Astrocyte of the spinal cord (primary cell): ENCODE results near the gene MZB1.
"Not testable (repeated sequence)": the region's sequence is repeated elsewhere in the genome, so short reads cannot be mapped to it uniquely, and the experiment has no call there.

ENCODE experiments used
- DNase-seq: peaks from one replicate; pipeline ENCODE4 v3.0.0; 2011; ENCODE audit warnings: low read depth, low spot score
- H3K4me3 ChIP-seq: 2 replicates; pipeline ENCODE4 v1.5.1; 2011; ENCODE audit warnings: low read depth, mild to moderate bottlenecking, low read length, moderate library complexity
- in situ Hi-C: cut with HindIII; loops from 2 replicates; pipeline ENCODE4 v1.10.0; 2017; ENCODE audit warnings: low sequenced_read_pairs
- TF ChIP-seq, protein P1 (sequence below): IDR thresholded peaks from 2 replicates; pipeline ENCODE4 v1.5.1; 2012; ENCODE audit warnings: low read depth, mild to moderate bottlenecking, low read length, inconsistent platforms

Gene MZB1

DNA sequence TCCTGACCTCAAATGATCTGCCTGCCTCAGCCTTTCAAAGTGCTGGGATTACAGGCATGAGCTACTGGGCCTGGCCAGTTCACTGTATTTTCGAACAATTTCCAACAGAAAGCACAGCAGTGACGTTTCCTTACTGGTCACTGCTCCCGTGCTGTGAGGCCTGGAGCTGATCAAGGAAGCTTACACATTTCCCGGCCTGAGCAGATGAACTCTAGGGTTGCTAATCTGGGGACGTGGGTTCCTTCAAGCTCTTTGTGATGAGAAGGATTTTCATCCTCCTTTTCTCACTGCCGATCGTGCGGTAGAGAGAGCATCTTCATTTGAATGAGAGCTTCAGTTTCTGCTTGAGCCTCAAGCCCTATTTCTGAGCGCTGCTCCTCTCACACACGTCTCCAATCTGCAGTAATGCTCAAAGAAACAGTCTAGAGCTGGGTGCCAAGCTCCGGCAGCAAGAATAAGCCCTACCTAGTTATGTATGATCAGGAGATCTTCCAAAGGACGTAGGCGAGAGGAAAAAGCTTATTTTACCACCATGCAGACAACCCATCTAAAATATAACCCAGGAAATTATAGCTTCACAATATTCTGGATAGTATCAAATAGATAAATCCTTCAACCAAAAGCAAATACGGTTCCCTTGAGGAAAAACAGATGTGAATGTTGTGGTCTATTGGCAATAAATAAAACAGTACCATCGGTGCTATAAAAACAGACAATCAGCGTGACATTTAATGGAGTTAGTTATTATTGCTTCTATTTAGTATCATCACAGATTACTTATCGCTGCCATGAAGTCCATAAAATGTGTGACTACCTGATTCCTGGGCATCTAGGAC, 21.5 kb upstream of the MZB1 start:
- no peak for DNase-seq
- in situ Hi-C loops: loop anchor here (25.0 kb wide), 1 partner anchor 101 kb away; no protein-coding TSS in a partner anchor
- no peak overlapping the region for H3K4me3 ChIP-seq
- TF ChIP-seq, protein P1, sequence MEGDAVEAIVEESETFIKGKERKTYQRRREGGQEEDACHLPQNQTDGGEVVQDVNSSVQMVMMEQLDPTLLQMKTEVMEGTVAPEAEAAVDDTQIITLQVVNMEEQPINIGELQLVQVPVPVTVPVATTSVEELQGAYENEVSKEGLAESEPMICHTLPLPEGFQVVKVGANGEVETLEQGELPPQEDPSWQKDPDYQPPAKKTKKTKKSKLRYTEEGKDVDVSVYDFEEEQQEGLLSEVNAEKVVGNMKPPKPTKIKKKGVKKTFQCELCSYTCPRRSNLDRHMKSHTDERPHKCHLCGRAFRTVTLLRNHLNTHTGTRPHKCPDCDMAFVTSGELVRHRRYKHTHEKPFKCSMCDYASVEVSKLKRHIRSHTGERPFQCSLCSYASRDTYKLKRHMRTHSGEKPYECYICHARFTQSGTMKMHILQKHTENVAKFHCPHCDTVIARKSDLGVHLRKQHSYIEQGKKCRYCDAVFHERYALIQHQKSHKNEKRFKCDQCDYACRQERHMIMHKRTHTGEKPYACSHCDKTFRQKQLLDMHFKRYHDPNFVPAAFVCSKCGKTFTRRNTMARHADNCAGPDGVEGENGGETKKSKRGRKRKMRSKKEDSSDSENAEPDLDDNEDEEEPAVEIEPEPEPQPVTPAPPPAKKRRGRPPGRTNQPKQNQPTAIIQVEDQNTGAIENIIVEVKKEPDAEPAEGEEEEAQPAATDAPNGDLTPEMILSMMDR: no peak

DNA sequence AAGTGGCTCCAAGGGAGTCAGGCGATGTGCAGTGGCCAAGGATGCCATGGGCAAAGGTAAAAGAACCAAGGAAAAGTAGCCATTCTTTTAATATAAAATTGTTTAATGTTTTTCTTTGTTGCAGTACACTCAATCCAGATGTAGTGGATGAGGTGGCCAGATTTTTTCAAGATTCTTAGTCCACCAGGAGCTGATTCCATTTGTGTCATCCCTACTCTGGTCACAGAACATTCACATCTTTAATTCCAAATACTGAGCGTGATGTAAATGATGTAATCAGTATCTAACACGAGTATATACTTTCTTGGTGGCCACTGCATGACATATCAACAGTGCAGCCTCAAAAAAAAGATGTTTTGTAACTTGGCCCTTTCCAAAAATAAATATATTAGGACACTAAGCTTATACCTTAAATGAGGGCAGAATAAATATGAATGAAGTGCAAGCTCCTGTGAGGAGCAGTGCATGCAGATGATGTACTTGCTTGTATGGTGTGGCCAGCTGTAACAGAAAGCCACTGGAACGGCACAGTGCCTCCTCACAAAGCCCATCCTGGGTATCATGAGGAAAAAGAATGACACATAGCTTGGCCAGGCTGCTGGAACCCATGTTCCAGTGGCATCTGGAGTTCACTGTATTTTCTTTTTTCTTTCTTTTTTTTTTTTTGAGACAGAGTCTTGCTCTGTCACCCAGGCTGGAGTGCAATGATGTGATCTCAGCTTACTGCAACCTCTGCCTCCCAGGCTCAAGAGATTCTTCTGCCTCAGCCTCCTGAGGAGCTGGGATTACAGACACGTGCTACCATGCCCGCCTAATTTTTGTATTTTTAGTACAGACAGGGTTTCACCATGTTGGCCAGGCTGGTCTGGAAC, 20.6 kb upstream of the MZB1 start:
- DNase-seq: no peak
- in situ Hi-C loops: loop anchor here (25.0 kb wide), 1 partner anchor 102 kb away; no protein-coding TSS in a partner anchor
- no peak overlapping the region for H3K4me3 ChIP-seq
- TF ChIP-seq, protein P1: no peak

DNA sequence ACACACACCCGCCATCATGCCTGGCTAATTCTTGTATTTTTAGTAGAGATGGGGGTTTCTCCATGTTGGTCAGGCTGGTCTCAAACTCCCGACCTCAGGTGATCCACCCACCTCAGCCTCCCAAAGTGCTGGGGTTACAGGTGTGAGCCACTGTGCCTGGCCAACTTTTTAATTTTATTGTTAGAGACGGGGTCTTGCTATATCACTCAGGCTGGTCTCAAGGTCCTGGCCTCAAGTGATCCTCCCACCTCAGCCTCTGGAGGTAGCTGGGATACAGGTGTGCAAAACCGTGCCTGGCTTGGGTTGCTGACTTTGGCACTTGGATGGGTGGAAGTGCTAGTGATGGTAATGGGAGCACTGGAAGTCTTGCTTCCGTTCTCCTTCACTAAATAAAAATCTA, 19.4 kb upstream of the MZB1 start:
- not testable (repeated sequence) for DNase-seq, H3K4me3 ChIP-seq
- in situ Hi-C loops: loop anchor here (25.0 kb wide), 1 partner anchor 103 kb away; no protein-coding TSS in a partner anchor

DNA sequence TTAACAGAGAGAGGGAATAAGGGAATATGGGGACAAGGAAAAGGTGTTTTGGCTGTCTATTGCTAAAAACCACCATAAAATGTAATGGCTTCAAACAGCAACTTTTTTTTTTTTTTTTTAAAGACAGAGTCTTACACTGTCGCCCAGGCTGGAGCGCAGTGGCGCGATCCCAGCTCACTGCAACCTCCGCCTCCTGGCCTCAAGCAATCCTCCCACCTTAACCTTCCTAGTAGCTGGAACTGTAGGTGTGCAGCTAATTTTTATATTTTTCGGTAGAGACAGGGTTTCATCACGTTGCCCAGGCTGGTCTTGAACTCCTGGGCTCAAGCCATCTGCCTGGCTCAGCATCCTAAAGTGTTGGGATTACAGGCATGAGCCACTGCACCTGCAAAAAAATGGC, 18.5 kb upstream of the MZB1 start:
- TF ChIP-seq, protein P1: no peak
- in situ Hi-C loops: loop anchor here (25.0 kb wide), 1 partner anchor 104 kb away; no protein-coding TSS in a partner anchor

DNA sequence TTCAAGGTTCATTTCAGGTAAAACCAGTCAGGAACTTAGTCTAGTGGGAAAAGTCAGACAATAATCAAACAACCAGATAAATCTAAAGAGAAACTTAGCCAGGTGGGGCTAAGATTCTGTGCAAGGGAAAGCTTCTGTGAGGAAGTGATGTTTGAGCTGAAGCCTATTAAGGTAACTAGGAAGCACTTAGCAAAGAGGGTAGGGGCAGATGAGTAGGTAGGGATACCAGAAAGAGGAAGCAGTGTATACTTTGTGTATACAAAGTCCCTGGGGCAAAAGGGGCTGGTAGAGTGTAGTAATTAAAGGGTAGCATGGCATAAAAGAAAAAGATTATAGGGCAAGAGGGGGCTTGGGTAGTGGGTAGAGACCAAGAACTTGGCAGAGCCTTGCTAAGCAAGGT, 17.8 kb upstream of the MZB1 start:
- in situ Hi-C loops: loop anchor here (25.0 kb wide), 1 partner anchor 105 kb away; no protein-coding TSS in a partner anchor
- TF ChIP-seq, protein P1: no peak
- DNase-seq: no peak
- H3K4me3 ChIP-seq: no peak overlapping the region

More for the DNA sequence above, 18.5 kb upstream of the MZB1 start:
- no peak overlapping the region for H3K4me3 ChIP-seq
- no peak for DNase-seq

DNA sequence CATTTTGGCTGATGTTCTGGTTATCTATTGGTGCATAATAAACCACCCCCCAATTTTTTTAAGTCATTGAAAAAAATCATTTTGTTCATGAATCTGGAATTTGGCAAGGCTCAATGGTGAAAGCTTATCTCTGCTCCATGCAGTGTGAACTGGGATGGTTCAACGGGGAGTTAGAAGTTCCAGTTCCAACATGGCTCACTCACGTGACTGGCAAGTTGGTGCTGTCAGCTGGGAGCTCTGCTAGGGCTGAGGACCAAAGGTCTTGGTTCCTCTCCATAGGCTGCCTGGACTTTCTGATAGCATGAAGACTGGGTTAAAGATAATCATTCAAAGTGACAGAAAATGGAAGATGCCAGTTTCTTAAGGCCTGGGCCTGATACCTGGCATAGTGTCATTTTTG, 17.2 kb upstream of the MZB1 start:
- in situ Hi-C loops: loop anchor here (25.0 kb wide), 1 partner anchor 105 kb away; no protein-coding TSS in a partner anchor
- no peak overlapping the region for H3K4me3 ChIP-seq
- TF ChIP-seq, protein P1: no peak
- DNase-seq: no peak
